ENCODE results near the gene SLC22A16. TPM values are rescaled to one million over a fixed set of nuclear protein-coding genes. Genes with fewer than 3 reads are reported as not detected.

The SLC22A16 gene
- total and polyA plus RNA-seq, 7 donors, result 0.14 to 0.36 (median 0.20) TPM; not detected in 4

- H3K9me3 ChIP-seq, result no peaks in the 10 kb centered on the region
- DNase-seq, result peak; percentile 68
- no peak for TF ChIP-seq EP300 (IDR thresholded peaks at IDR 0.05)
- no peak for TF ChIP-seq CTCF (IDR thresholded peaks at IDR 0.05)
- TF ChIP-seq POLR2A (IDR thresholded peaks at IDR 0.05), result no peak
- TF ChIP-seq POLR2AphosphoS5 (IDR thresholded peaks at IDR 0.05), result no peak
- intact Hi-C loops (cut with DNase I), result loop anchor here (10.0 kb wide), 1 partner anchor 695 kb away; no protein-coding TSS in a partner anchor
- H3K4me1 ChIP-seq, result peaks cover 0 to 11% (median 6%) of the 10 kb centered on the region in 4 donors
- peak overlapping the region in 3 of 4 donors; percentile 21 to 49 (median 33) for H3K27ac ChIP-seq
- 44% methylated on average over 43 of the region's 43 CpGs for WGBS, 2 donors
- H3K36me3 ChIP-seq, result no peaks in the 10 kb centered on the region
- peak overlapping the region; percentile 23 to 56 (median 50) for H3K4me3 ChIP-seq
- H3K27me3 ChIP-seq, result no peaks in the 10 kb centered on the region
These were observed 77.0 kb downstream of the SLC22A16 start for GRCh38 chr6:110399219-110400071.

- 81 to 91% methylated on average over 4 of the region's 4 CpGs for WGBS, 2 donors
- Histone ChIP-seq H3K27me3 (no peaks in the 10 kb centered on the region), H3K9me3 (no peaks in the 10 kb centered on the region), H3K27ac (no peak overlapping the region), H3K36me3 (no peaks in the 10 kb centered on the region), H3K4me3 (no peak overlapping the region), H3K4me1 (peaks cover 0 to 11% (median 6%) of the 10 kb centered on the region in 4 donors)
- TF ChIP-seq POLR2AphosphoS5 (IDR thresholded peaks at IDR 0.05) (no peak), EP300 (IDR thresholded peaks at IDR 0.05) (no peak), CTCF (IDR thresholded peaks at IDR 0.05) (no peak), POLR2A (IDR thresholded peaks at IDR 0.05) (no peak)
- intact Hi-C loops (cut with DNase I), result loop anchor here (10.0 kb wide), 1 partner anchor 694 kb away; no protein-coding TSS in a partner anchor
- DNase-seq, result no peak
These were observed 77.6 kb downstream of the SLC22A16 start for GRCh38 chr6:110398778-110399177.

- Histone ChIP-seq H3K36me3 (no peaks in the 10 kb centered on the region), H3K27me3 (no peaks in the 10 kb centered on the region), H3K4me1 (peaks cover 0 to 16% (median 12%) of the 10 kb centered on the region in 4 donors), H3K27ac (peak overlapping the region in 1 of 4 donors; percentile 31), H3K4me3 (no peak overlapping the region), H3K9me3 (no peaks in the 10 kb centered on the region)
- intact Hi-C loops (cut with DNase I), result loop anchor here (10.0 kb wide), 1 partner anchor 690 kb away; no protein-coding TSS in a partner anchor
- WGBS, 2 donors, result 69 to 86% methylated on average over 4 of the region's 4 CpGs
- no peak for TF ChIP-seq EP300 (IDR thresholded peaks at IDR 0.05)
- no peak for TF ChIP-seq POLR2AphosphoS5 (IDR thresholded peaks at IDR 0.05)
- no peak for TF ChIP-seq POLR2A (IDR thresholded peaks at IDR 0.05)
- no peak for TF ChIP-seq CTCF (IDR thresholded peaks at IDR 0.05)
- DNase-seq, result no peak
These were observed 81.2 kb downstream of the SLC22A16 start for GRCh38 chr6:110395221-110395620.

- no peak overlapping the region for H3K4me3 ChIP-seq
- TF ChIP-seq EP300 (IDR thresholded peaks at IDR 0.05) (no peak), POLR2AphosphoS5 (IDR thresholded peaks at IDR 0.05) (no peak), POLR2A (IDR thresholded peaks at IDR 0.05) (no peak), CTCF (IDR thresholded peaks at IDR 0.05) (no peak)
- intact Hi-C loops (cut with DNase I), result loop anchor here (5.0 to 10.0 kb wide), 2 partner anchors 357 to 690 kb away; no protein-coding TSS in a partner anchor
- no peak for DNase-seq
- no peaks in the 10 kb centered on the region for H3K27me3 ChIP-seq
- H3K27ac ChIP-seq, result no peak overlapping the region
- H3K36me3 ChIP-seq, result no peaks in the 10 kb centered on the region
- H3K4me1 ChIP-seq, result peaks cover 0 to 18% (median 14%) of the 10 kb centered on the region in 4 donors
- WGBS, 2 donors, result 93% methylated on average over 4 of the region's 4 CpGs
- no peaks in the 10 kb centered on the region for H3K9me3 ChIP-seq
These were observed 82.0 kb downstream of the SLC22A16 start for GRCh38 chr6:110394409-110394808.
